Gastrocnemius medialis (tissue), 4 donors: ENCODE data around the gene PRDM15.

Experiments used
- POLR2A ChIP-seq, 2 donors: fragments of 450-650 bp; IDR thresholded peaks; one replicate each; pipeline ENCODE4 v1.6.1; 2017; ENCODE audit warnings: antibody characterized with exemption in 2 of 2, mild to moderate bottlenecking in 2 of 2, moderate library complexity in 2 of 2
- TF ChIP-seq, protein P1 (sequence below), 5 experiments: fragments of 450-650 bp in 3 of 5; fragments of 200-600 bp in 2 of 5; sonication (generic) in 2 of 5; IDR thresholded peaks in 4 of 5; conservative IDR thresholded peaks in 1 of 5; 1 replicate in 4 of 5; 2 replicates in 1 of 5; pipeline ENCODE4 v1.5.1; 2016 to 2019; ENCODE audit warnings: antibody characterized with exemption in 5 of 5, mild to moderate bottlenecking in 3 of 5, moderate library complexity in 3 of 5

- TF ChIP-seq, protein P1, sequence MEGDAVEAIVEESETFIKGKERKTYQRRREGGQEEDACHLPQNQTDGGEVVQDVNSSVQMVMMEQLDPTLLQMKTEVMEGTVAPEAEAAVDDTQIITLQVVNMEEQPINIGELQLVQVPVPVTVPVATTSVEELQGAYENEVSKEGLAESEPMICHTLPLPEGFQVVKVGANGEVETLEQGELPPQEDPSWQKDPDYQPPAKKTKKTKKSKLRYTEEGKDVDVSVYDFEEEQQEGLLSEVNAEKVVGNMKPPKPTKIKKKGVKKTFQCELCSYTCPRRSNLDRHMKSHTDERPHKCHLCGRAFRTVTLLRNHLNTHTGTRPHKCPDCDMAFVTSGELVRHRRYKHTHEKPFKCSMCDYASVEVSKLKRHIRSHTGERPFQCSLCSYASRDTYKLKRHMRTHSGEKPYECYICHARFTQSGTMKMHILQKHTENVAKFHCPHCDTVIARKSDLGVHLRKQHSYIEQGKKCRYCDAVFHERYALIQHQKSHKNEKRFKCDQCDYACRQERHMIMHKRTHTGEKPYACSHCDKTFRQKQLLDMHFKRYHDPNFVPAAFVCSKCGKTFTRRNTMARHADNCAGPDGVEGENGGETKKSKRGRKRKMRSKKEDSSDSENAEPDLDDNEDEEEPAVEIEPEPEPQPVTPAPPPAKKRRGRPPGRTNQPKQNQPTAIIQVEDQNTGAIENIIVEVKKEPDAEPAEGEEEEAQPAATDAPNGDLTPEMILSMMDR (IDR thresholded peaks at IDR 0.05 in 4 of 5, conservative IDR thresholded peaks at IDR 0.05 in 1 of 5): no peak
- TF ChIP-seq POLR2A (IDR thresholded peaks at IDR 0.05): no peak
Measured at GRCh38 chr21:41846536-41846935, 32.6 kb downstream of the PRDM15 start.
